A673 (cell line): ENCODE data around the gene THBS1. TPM values are rescaled to one million over a fixed set of nuclear protein-coding genes. Genes with fewer than 3 reads are reported as not detected.

Source experiments
- BruUV-seq: library from RNA; stranded (reverse); fragments of 400-500 nt; replicated peaks from 2 replicates; lab custom pipeline; 2021; lab: Mats Ljungman, UMichigan
- CTCF ChIA-PET: fragments of 300-600 bp; sonication (Branson Sonifier 250); formaldehyde crosslinking; loops from one replicate; lab custom pipeline; 2022; ENCODE audit warnings: antibody characterized with exemption; lab: Charles Lee
- POLR2A ChIA-PET: fragments of 300-600 bp; sonication (Branson Sonifier 250); formaldehyde crosslinking; loops from one replicate; lab custom pipeline; 2022; ENCODE audit warnings: antibody characterized with exemption; ENCODE audit not compliant: low non-redundant PET; lab: Charles Lee
- DNase-seq: peaks from one replicate; pipeline ENCODE4 v3.0.0-alpha.2; 2015; ENCODE audit warnings: low spot score
- H3K27ac ChIP-seq: fragments of 200-600 bp; sonication (generic); 2 replicates; pipeline ENCODE4 v1.5.1; 2016; ENCODE audit warnings: mixed run types, low read depth, mild to moderate bottlenecking, mixed read lengths, antibody characterized with exemption, low read length; ENCODE audit not compliant: poor library complexity, severe bottlenecking
- H3K27me3 ChIP-seq: fragments of 200-600 bp; sonication (generic); replicated peaks from 2 replicates; pipeline ENCODE4 v1.6.1; 2017; ENCODE audit warnings: mixed run types, low read depth, mild to moderate bottlenecking, mixed read lengths, antibody characterized with exemption, low read length; ENCODE audit not compliant: insufficient read depth, poor library complexity
- H3K36me3 ChIP-seq: fragments of 200-600 bp; sonication (generic); 2 replicates; pipeline ENCODE4 v1.6.1; 2016; ENCODE audit warnings: mixed run types, mild to moderate bottlenecking, mixed read lengths, antibody characterized with exemption, low read length; ENCODE audit not compliant: insufficient read depth, poor library complexity, severe bottlenecking
- H3K4me1 ChIP-seq: fragments of 200-600 bp; sonication (generic); 2 replicates; pipeline ENCODE4 v1.6.1; 2017; ENCODE audit warnings: mixed run types, mild to moderate bottlenecking, mixed read lengths, antibody characterized with exemption, low read length; ENCODE audit not compliant: insufficient read depth, poor library complexity, severe bottlenecking
- H3K4me3 ChIP-seq: fragments of 200-600 bp; sonication (generic); 2 replicates; pipeline ENCODE4 v1.5.1; 2016; ENCODE audit warnings: low read depth, mixed run types, mild to moderate bottlenecking, mixed read lengths, low read length; ENCODE audit not compliant: poor library complexity, severe bottlenecking
- H3K9me3 ChIP-seq: fragments of 200-600 bp; sonication (generic); 2 replicates; pipeline ENCODE4 v1.6.1; 2016; ENCODE audit warnings: mixed run types, low read depth, mild to moderate bottlenecking, mixed read lengths, antibody characterized with exemption, low read length; ENCODE audit not compliant: poor library complexity, severe bottlenecking
- EZH2 ChIP-seq: fragments of 200-600 bp; sonication (generic); IDR thresholded peaks from 2 replicates; pipeline ENCODE4 v1.6.1; 2017; ENCODE audit warnings: borderline replicate concordance, low read depth, mild to moderate bottlenecking, mixed read lengths, antibody characterized with exemption, low read length; ENCODE audit not compliant: poor library complexity, severe bottlenecking
- intact Hi-C: fragments of 100-400 bp; cut with micrococcal nuclease; formaldehyde crosslinking; loops from one replicate; pipeline ENCODE4 v1.10.0; 2022; ENCODE audit not compliant: unreplicated experiment
- total RNA-seq: library from RNA; stranded (reverse); gene quantifications from 2 replicates; pipeline ENCODE4 v1.2.3, GENCODE V29; 2021
- TF ChIP-seq, protein P1 (sequence below): fragments of 300-800, 200-600 bp; sonication (generic); conservative IDR thresholded peaks from 2 replicates; pipeline ENCODE4 v1.5.1; 2017; ENCODE audit warnings: low read depth, mild to moderate bottlenecking, antibody characterized with exemption, low read length, moderate library complexity, mixed read lengths

Gene THBS1
- total RNA-seq, 1 experiment from 2014 or later, result 0.80 TPM

DNA sequence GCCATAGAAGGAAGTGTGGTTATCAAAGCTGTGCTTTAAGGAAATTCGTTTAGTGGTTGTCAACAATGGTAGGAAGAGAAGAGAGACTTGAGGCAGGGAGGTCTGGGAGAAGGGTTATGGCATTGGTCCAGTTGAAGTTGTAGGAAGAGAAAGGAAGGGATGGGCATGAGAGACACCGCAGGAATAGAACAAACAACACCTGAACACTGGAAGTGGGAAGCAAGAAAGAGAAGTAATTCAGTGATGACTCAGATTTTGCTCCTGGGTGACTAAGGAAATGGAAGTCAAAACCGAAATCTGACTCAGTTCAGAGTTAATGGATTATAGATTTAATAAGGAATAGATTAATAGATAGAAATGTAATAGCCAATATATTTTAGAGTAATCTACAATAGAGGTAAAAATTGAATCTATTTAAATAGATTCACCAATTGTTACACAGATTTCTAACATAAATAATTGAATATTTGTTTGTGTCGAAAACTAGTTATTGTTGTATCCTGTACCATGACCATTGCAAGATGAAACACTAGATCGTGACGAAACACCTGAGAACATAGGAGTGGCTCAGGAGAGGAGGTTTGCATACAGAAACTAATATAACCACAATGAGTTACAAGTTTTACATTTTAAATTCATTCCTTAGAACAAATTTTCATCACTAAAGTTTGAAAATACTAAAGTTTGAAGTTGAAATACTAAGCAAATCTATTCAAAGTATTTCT is 36.0 kb downstream of the THBS1 start:
- no TSS peak for BruUV-seq
- H3K27me3 ChIP-seq, result no peaks in the 10 kb centered on the region
- intact Hi-C loops, result no loop called here
- H3K36me3 ChIP-seq, result no peaks in the 10 kb centered on the region
- ChIA-PET POLR2A (no interaction called here), CTCF (no interaction called here)
- H3K4me3 ChIP-seq, result no peak overlapping the region
- H3K9me3 ChIP-seq, result no peaks in the 10 kb centered on the region
- TF ChIP-seq, protein P1, sequence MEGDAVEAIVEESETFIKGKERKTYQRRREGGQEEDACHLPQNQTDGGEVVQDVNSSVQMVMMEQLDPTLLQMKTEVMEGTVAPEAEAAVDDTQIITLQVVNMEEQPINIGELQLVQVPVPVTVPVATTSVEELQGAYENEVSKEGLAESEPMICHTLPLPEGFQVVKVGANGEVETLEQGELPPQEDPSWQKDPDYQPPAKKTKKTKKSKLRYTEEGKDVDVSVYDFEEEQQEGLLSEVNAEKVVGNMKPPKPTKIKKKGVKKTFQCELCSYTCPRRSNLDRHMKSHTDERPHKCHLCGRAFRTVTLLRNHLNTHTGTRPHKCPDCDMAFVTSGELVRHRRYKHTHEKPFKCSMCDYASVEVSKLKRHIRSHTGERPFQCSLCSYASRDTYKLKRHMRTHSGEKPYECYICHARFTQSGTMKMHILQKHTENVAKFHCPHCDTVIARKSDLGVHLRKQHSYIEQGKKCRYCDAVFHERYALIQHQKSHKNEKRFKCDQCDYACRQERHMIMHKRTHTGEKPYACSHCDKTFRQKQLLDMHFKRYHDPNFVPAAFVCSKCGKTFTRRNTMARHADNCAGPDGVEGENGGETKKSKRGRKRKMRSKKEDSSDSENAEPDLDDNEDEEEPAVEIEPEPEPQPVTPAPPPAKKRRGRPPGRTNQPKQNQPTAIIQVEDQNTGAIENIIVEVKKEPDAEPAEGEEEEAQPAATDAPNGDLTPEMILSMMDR, result no peak
- no peak overlapping the region for H3K27ac ChIP-seq
- H3K4me1 ChIP-seq, result no peaks in the 10 kb centered on the region
- DNase-seq, result no peak

DNA sequence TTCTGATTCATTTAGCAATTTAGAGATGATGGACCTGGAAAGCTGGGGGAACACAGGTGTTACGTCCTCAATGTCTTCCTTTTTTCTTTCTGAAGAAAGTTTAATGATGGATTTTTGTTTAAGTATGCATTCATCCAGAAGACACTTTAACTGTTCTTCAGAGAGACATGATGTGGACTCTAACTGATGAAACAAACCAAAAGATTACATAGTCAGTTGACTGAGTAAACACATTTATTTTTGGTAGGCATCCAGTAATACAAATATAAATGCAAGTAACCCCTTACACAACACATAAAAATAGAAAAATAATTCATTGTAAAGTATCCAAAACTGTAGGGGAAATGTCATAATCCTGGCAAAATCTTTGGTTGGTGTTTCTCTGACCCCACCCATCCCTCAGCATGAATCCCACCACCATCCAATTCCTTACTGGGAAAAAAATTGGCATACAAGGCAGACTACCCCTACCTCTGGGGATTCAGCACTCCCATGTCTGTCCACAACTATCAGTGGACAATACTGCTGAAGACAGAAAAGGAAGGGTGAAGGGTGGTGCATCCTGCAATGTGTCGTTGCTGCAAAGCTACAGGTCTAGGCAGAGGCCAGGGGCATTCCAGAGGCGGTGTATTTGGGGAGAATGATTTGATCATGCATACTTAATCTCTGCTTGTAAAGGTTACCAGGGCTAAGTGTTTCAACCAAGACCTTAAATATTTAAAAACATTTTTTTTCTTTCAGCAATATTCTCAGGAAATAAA is 37.4 kb downstream of the THBS1 start:
- no peak for DNase-seq
- TF ChIP-seq, protein P1, result no peak
- TF ChIP-seq EZH2, result no peak
- no peaks in the 10 kb centered on the region for H3K27me3 ChIP-seq
- BruUV-seq, result no TSS peak
- H3K4me3 ChIP-seq, result no peak overlapping the region
- no peak overlapping the region for H3K27ac ChIP-seq
- H3K36me3 ChIP-seq, result no peaks in the 10 kb centered on the region
- H3K9me3 ChIP-seq, result no peaks in the 10 kb centered on the region
- ChIA-PET POLR2A (no interaction called here), CTCF (no interaction called here)
- no peaks in the 10 kb centered on the region for H3K4me1 ChIP-seq
- intact Hi-C loops, result no loop called here

DNA sequence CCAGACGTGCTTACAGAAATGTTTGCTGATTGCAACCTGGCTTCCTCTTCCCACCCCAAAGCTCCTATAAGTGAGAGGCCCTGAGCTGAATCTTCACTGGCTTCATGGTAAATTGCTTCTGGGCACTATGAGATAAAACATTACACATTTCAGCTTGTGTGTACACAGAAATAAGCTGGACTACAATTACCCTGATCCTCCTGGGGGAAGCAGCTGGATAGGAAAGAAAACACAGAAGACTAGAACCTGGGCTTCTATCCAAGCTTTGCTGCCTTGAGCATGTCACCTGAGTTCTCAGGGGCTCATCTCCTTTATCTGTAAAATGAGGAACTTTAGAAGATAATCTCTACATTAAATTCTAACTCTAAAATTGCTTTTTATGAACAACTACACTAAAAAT is 40.3 kb downstream of the THBS1 start:
- CTCF ChIA-PET, result no interaction called here

More for the DNA sequence above, 40.3 kb downstream of the THBS1 start:
- TF ChIP-seq EZH2, result no peak
- TF ChIP-seq, protein P1, result no peak
- Histone ChIP-seq H3K36me3 (no peaks in the 10 kb centered on the region), H3K27ac (no peak overlapping the region), H3K27me3 (no peaks in the 10 kb centered on the region), H3K9me3 (no peaks in the 10 kb centered on the region), H3K4me3 (no peak overlapping the region), H3K4me1 (no peaks in the 10 kb centered on the region)
- POLR2A ChIA-PET, result no interaction called here
- intact Hi-C loops, result no loop called here
- no peak for DNase-seq
- no TSS peak for BruUV-seq
